ENCODE results near the gene LYRM1.

Gene LYRM1

DNA sequence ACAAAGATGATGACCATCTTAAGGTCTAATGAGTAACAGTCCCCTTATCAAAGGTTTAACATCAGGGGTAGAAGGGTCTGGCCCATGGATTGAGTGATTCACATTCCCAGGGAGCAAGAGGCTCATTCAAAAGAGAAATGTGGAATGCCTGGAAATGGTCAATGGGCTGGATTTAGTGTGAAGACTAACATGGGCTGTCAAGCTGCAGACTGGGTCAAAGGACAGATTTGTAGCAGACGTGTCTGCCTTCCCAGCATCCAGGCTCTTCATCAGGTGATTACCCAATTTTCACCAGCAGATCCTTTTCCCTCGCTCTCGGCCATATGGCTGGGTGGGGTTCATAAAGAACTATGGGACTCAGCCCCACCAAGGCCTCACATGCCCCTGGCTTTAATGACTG is 27.2 kb upstream of the LYRM1 start:
- Histone ChIP-seq H3K27me3 (ENCODE audit: control insufficient read depth, insufficient read depth, low read length) (no peaks in the 10 kb centered on the region), H3K4me1 (ENCODE audit: control insufficient read depth, insufficient read depth, low read length) (no peaks in the 10 kb centered on the region; the same call in 1 of the 2 replicates), H3K27ac (ENCODE audit: low read depth, low read length) (no peak overlapping the region), H3K4me3 (ENCODE audit: low read depth, low read length) (no peak overlapping the region), H3K9me3 (ENCODE audit: control insufficient read depth, insufficient read depth, low read length) (no peaks in the 10 kb centered on the region), H3K36me3 (ENCODE audit: control insufficient read depth, insufficient read depth, low read length) (no peaks in the 10 kb centered on the region), H3K9ac (ENCODE audit: low read depth, low read length) (no peak overlapping the region)

DNA sequence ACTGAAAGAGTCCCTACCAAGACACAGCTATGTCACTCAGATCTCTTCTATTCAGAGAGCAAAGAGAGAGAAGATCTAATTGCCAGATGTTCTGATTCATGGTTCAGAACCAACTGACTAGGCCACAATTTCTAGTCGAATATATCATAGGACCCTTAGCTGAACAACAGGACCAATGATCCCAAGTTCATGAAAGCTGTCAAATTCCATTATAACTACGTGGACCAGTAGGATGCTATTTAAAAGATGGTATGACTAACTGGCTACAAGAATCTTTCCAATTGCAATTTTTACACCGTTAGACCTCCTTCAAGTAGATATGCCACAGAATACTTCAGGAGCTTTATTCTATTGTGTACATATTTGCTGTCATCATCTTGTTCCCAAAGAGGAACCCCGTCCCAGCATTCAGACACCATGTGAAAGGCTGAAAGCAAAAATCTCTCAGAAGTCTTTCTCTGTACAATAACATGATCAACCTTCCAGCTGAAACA is 26.4 kb upstream of the LYRM1 start:
- Histone ChIP-seq H3K36me3 (ENCODE audit: control insufficient read depth, insufficient read depth, low read length) (no peaks in the 10 kb centered on the region), H3K9ac (ENCODE audit: low read depth, low read length) (no peak overlapping the region), H3K9me3 (ENCODE audit: control insufficient read depth, insufficient read depth, low read length) (no peaks in the 10 kb centered on the region), H3K27ac (ENCODE audit: low read depth, low read length) (no peak overlapping the region), H3K4me3 (ENCODE audit: low read depth, low read length) (no peak overlapping the region), H3K4me1 (ENCODE audit: control insufficient read depth, insufficient read depth, low read length) (peaks cover 3% of the 10 kb centered on the region), H3K27me3 (ENCODE audit: control insufficient read depth, insufficient read depth, low read length) (no peaks in the 10 kb centered on the region)

DNA sequence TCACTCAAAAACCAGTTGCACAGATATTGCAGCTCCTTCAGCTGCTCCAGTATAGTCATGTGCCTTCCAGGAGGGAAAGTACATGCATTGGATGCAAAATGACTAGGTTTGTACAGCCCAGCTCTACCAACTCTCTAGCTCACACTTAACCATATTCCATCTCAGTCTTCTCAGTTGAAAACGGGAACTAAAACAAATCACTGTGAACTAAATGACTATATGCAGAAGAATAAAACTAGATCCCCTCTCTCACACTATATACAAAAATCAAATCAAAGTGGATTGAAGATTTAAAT is 25.3 kb upstream of the LYRM1 start:
- Histone ChIP-seq H3K4me1 (ENCODE audit: control insufficient read depth, insufficient read depth, low read length) (peaks cover 9% of the 10 kb centered on the region), H3K9me3 (ENCODE audit: control insufficient read depth, insufficient read depth, low read length) (no peaks in the 10 kb centered on the region), H3K27me3 (ENCODE audit: control insufficient read depth, insufficient read depth, low read length) (no peaks in the 10 kb centered on the region), H3K36me3 (ENCODE audit: control insufficient read depth, insufficient read depth, low read length) (no peaks in the 10 kb centered on the region), H3K9ac (ENCODE audit: low read depth, low read length) (no peak overlapping the region), H3K4me3 (ENCODE audit: low read depth, low read length) (no peak overlapping the region), H3K27ac (ENCODE audit: low read depth, low read length) (no peak overlapping the region)

DNA sequence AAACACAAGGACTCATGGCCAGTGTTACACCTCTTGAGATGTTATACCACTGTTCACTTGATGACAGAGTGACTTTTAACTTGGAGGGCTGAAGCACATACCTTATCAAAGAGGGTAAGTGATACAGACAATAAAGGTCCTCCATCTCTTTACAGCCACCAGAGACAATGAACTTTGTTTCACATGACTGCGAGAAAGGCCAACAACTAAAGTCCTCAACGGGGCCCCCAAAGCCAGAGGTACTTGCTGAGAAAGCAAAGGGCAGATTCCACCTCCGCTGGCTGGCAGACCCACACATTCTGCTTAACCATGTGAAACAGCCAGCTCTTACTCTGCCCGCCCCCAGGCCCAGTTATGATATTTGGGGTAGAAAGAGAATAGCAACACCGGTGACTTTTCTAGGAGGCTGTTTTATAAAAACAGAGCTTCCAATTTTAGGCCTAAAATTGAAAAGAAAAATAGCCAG is 21.9 kb upstream of the LYRM1 start:
- H3K4me3 ChIP-seq (ENCODE audit: low read depth, low read length), result no peak overlapping the region
- no peaks in the 10 kb centered on the region for H3K9me3 ChIP-seq (ENCODE audit: control insufficient read depth, insufficient read depth, low read length)
- H3K36me3 ChIP-seq (ENCODE audit: control insufficient read depth, insufficient read depth, low read length), result no peaks in the 10 kb centered on the region
- peaks cover 9% of the 10 kb centered on the region for H3K4me1 ChIP-seq (ENCODE audit: control insufficient read depth, insufficient read depth, low read length)
- H3K27ac ChIP-seq (ENCODE audit: low read depth, low read length), result no peak overlapping the region
- no peak overlapping the region for H3K9ac ChIP-seq (ENCODE audit: low read depth, low read length)
- H3K27me3 ChIP-seq (ENCODE audit: control insufficient read depth, insufficient read depth, low read length), result no peaks in the 10 kb centered on the region

DNA sequence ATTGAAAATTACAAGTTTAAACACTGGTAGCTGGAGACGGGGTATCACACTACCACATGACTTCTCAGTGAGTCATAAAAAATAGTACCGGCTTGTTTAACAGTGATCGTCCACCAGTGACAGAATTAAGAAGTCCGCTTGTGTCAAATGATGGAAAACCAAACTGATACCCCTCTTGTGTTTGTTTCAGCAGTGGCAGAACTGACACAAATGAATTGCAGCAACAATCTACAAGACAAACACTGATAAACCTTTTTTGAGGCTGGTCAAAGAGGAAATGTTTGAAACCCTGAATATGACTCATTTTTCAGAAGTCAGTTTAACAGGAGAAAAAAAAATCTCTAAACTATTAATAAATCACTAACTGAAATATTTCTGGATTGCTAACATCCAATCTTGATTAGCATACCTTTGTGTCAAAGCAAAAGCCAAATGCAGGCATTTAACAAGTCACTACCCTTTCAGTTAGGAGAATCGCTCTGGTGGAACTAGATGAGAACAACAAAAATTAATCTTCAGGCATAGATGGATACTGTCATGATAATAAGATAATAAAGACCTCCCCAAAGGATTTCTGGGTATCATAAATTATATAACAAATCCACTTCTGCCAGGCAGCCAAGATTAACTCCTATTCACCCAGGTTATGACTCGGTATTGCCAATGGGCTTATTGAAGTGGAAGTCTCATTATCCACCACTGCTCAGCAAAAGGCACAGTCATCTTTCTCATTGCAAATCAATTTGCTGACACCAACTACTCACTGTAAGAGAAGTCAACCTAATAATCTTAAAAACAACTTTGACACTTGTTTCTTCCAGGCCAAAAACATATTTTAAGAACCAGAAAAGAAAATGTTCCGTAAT is 21.2 kb upstream of the LYRM1 start:
- Histone ChIP-seq H3K4me1 (ENCODE audit: control insufficient read depth, insufficient read depth, low read length) (peaks cover 9% of the 10 kb centered on the region), H3K27ac (ENCODE audit: low read depth, low read length) (no peak overlapping the region), H3K9ac (ENCODE audit: low read depth, low read length) (no peak overlapping the region), H3K36me3 (ENCODE audit: control insufficient read depth, insufficient read depth, low read length) (no peaks in the 10 kb centered on the region), H3K4me3 (ENCODE audit: low read depth, low read length) (no peak overlapping the region), H3K27me3 (ENCODE audit: control insufficient read depth, insufficient read depth, low read length) (no peaks in the 10 kb centered on the region), H3K9me3 (ENCODE audit: control insufficient read depth, insufficient read depth, low read length) (no peaks in the 10 kb centered on the region)

DNA sequence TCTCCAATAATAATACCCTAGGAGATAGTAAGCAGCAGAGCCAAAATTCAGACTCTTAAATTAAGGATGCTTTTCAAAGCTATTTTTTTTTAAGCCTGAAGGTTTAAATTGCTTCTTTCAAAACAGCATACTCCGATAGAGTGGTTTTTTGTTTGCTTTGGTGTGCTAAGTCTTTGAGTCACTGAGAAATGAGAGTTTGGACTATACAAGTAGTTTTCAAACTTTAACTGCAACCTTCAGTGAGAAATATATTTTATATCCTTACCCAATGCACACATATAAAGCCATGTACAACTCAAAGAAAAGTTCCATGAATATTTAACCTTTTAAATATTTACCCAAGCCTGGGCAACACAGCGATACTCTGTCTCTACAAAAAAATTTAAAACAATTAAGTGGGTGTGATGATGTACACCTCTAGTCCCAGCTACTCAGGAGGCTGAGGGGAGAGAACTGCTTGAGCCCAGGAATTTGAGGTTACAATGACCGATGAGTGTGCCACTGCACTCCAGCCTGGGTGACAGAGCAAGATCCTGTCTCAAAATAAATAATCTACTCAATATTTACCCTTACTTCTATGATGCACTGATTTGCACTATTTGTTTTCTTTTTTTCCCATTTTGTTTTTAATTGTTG is 19.6 kb upstream of the LYRM1 start:
- H3K27ac ChIP-seq (ENCODE audit: low read depth, low read length), result no peak overlapping the region
- no peaks in the 10 kb centered on the region for H3K9me3 ChIP-seq (ENCODE audit: control insufficient read depth, insufficient read depth, low read length)
- no peaks in the 10 kb centered on the region for H3K27me3 ChIP-seq (ENCODE audit: control insufficient read depth, insufficient read depth, low read length)
- H3K4me3 ChIP-seq (ENCODE audit: low read depth, low read length), result no peak overlapping the region
- H3K9ac ChIP-seq (ENCODE audit: low read depth, low read length), result no peak overlapping the region
- H3K36me3 ChIP-seq (ENCODE audit: control insufficient read depth, insufficient read depth, low read length), result no peaks in the 10 kb centered on the region
- H3K4me1 ChIP-seq (ENCODE audit: control insufficient read depth, insufficient read depth, low read length), result peaks cover 9% of the 10 kb centered on the region

DNA sequence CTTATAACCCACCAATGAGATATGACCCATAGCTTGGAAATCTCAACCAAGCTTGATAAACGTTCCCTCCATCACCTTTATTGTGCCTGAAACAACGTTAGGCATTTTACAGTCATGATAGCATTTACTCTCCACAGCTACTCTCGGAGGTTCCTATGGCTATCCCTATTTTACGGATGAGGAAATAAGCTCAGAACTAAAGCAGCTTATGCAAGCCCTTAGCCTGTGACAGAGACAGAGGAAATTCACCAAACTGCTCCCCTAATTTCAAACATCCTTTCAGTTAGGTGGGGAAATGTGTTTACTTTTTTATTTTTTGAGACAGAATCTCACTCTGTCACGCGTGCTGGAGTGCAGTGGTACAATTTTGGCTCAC is 19.1 kb upstream of the LYRM1 start:
- Histone ChIP-seq H3K4me3 (ENCODE audit: low read depth, low read length) (no peak overlapping the region), H3K36me3 (ENCODE audit: control insufficient read depth, insufficient read depth, low read length) (no peaks in the 10 kb centered on the region), H3K4me1 (ENCODE audit: control insufficient read depth, insufficient read depth, low read length) (peaks cover 9% of the 10 kb centered on the region), H3K27ac (ENCODE audit: low read depth, low read length) (no peak overlapping the region), H3K9ac (ENCODE audit: low read depth, low read length) (no peak overlapping the region), H3K27me3 (ENCODE audit: control insufficient read depth, insufficient read depth, low read length) (no peaks in the 10 kb centered on the region), H3K9me3 (ENCODE audit: control insufficient read depth, insufficient read depth, low read length) (no peaks in the 10 kb centered on the region)

DNA sequence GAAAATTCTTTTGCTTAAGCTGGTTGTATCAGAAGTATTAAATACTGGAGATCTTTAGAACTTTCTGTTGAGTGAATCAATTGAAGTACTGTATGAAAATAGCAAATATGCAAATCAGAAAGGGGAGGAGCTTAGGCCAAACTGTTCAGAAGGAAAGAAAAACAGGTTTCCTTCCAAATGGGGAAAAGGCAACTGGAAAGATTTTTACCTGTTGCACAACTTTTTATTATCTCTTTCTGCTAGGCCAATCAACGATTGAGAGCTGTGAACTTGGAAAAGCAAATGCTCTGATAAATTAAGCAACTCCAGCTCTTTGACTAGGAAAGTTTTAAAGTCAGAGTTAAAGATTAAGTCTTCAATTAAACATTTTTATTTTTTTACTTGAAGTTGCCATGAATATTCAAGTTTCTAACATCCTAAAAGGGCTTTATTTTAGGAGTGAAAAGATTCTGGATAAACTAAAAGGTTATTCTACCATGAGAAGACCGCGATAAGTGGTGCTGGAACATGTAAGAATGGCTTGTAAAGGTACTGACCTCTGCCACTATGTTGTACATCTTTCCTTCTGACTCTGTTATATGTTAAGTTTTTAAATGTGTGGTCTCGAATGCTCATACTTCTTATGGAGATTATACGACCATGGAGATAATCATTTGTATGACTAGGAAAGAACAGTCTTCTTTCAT is 16.9 kb upstream of the LYRM1 start:
- peaks cover 9% of the 10 kb centered on the region for H3K4me1 ChIP-seq (ENCODE audit: control insufficient read depth, insufficient read depth, low read length)
- H3K9me3 ChIP-seq (ENCODE audit: control insufficient read depth, insufficient read depth, low read length), result no peaks in the 10 kb centered on the region
- H3K4me3 ChIP-seq (ENCODE audit: low read depth, low read length), result no peak overlapping the region
- H3K27me3 ChIP-seq (ENCODE audit: control insufficient read depth, insufficient read depth, low read length), result no peaks in the 10 kb centered on the region
- no peak overlapping the region for H3K9ac ChIP-seq (ENCODE audit: low read depth, low read length)
- no peak overlapping the region for H3K27ac ChIP-seq (ENCODE audit: low read depth, low read length)
- H3K36me3 ChIP-seq (ENCODE audit: control insufficient read depth, insufficient read depth, low read length), result no peaks in the 10 kb centered on the region

DNA sequence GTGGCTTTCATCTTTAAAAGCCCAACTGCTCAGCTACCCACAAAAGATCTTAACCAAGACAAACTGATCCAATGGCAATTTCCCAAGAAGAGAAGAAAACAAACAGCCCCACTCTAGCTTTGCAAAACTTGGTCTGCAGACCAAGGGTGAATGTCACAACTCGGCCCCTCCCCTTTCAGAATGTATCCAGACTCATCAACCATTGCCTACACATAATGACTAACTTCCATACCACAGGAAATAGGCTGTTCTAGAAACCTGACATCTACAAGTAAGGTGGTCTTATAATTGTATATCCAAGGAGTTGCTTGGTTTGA is 16.4 kb upstream of the LYRM1 start:
- peaks cover 6% of the 10 kb centered on the region for H3K4me1 ChIP-seq (ENCODE audit: control insufficient read depth, insufficient read depth, low read length)
- H3K27me3 ChIP-seq (ENCODE audit: control insufficient read depth, insufficient read depth, low read length), result no peaks in the 10 kb centered on the region
- no peak overlapping the region for H3K27ac ChIP-seq (ENCODE audit: low read depth, low read length)
- no peak overlapping the region for H3K4me3 ChIP-seq (ENCODE audit: low read depth, low read length)
- H3K9ac ChIP-seq (ENCODE audit: low read depth, low read length), result no peak overlapping the region
- no peaks in the 10 kb centered on the region for H3K36me3 ChIP-seq (ENCODE audit: control insufficient read depth, insufficient read depth, low read length)
- no peaks in the 10 kb centered on the region for H3K9me3 ChIP-seq (ENCODE audit: control insufficient read depth, insufficient read depth, low read length)

DNA sequence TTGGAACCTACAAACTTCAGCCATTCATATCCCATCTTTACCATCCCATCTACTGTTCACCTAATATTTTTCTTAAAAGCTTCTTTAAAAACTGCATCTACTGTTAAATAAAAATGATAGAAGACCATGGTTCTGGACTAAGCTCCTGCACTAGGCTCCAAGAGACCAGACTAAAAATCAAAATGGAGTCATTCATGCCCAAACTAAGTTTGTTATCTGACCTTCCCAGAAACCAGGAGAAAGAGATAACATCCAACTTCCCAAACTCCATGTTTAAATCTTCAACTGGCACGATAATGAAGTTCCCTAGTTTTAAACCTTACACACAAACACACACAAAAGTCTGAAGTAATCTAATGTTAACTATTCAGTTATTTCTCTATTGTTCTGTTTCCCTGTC is 14.3 kb upstream of the LYRM1 start:
- Histone ChIP-seq H3K27me3 (ENCODE audit: control insufficient read depth, insufficient read depth, low read length) (no peaks in the 10 kb centered on the region), H3K27ac (ENCODE audit: low read depth, low read length) (no peak overlapping the region), H3K9me3 (ENCODE audit: control insufficient read depth, insufficient read depth, low read length) (no peaks in the 10 kb centered on the region), H3K36me3 (ENCODE audit: control insufficient read depth, insufficient read depth, low read length) (no peaks in the 10 kb centered on the region), H3K9ac (ENCODE audit: low read depth, low read length) (no peak overlapping the region), H3K4me1 (ENCODE audit: control insufficient read depth, insufficient read depth, low read length) (peaks cover 12% of the 10 kb centered on the region), H3K4me3 (ENCODE audit: low read depth, low read length) (no peak overlapping the region)

DNA sequence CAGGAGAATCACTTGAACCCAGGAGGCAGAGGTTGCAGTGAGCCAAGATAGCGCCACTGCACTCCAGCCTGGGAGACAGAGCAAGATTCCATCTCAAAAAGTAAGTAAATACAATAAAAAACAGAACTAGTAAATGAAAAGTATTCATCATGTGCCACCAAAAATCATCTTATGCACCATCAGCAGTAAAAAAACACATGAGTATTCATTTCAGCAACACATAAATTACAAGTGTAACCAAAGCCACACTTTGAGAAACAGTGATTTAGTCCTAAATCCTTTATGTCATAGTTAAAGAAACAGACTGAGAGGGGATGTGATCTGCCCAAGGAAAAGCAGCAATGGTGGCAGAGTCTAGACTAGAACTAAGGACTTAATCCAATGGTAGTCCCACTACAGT is 13.4 kb upstream of the LYRM1 start:
- Histone ChIP-seq H3K9ac (ENCODE audit: low read depth, low read length) (no peak overlapping the region), H3K27ac (ENCODE audit: low read depth, low read length) (no peak overlapping the region), H3K9me3 (ENCODE audit: control insufficient read depth, insufficient read depth, low read length) (no peaks in the 10 kb centered on the region), H3K4me3 (ENCODE audit: low read depth, low read length) (no peak overlapping the region), H3K36me3 (ENCODE audit: control insufficient read depth, insufficient read depth, low read length) (no peaks in the 10 kb centered on the region), H3K27me3 (ENCODE audit: control insufficient read depth, insufficient read depth, low read length) (no peaks in the 10 kb centered on the region), H3K4me1 (ENCODE audit: control insufficient read depth, insufficient read depth, low read length) (peaks cover 12% of the 10 kb centered on the region)

Data from HUES48 (cell line).